Pons (tissue), 1 donor: Measurements from ENCODE around the gene PIGU.

ENCODE experiments used
- DNase-seq: peaks from one replicate; pipeline ENCODE4 v3.0.0-alpha.2; 2016; ENCODE audit warnings: low spot score

The PIGU gene

DNA sequence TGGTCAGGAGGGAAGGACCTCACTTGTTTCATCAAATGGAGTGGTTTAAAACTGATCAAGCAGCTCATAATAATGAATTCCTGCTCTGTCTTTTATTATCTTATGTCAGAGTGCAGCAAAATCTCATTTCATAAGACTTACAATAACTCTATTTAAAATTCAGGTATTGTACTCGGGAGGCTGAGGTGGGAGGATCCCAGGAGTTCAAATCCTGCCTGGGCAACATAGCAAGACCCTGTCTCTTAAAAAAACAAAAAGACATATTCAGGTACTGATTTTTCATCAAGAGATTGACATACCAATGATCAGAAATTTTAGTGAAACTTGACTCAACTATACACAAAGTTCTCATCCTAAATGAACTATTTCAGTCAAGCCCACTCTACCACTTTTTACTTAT, 166.3 kb downstream of the PIGU start:
- DNase-seq, result peak; percentile 37
